Uterus (tissue), 4 donors: ENCODE measurements around the gene PDF. TPM values are rescaled to one million over a fixed set of nuclear protein-coding genes. Genes with fewer than 3 reads are reported as not detected.

ENCODE experiments used
- DNase-seq, 2 donors: peaks; one replicate each; pipeline ENCODE4 v3.0.0-alpha.2; 2019 to 2020
- H3K27ac ChIP-seq, 2 donors: fragments of 200-600 bp; sonication (generic); 1 replicate in 1 of 2; 2 replicates in 1 of 2; pipeline ENCODE4 v1.5.1; 2016 to 2018
- H3K27me3 ChIP-seq, 2 donors: fragments of 200-600 bp; sonication (generic); one replicate each; pipeline ENCODE4 v1.5.1; 2018 to 2019; ENCODE audit warnings: control low read depth in 1 of 2
- H3K36me3 ChIP-seq, 2 donors: fragments of 200-600 bp; sonication (generic); one replicate each; pipeline ENCODE4 v1.5.1; 2019; ENCODE audit warnings: control low read depth in 1 of 2
- H3K4me1 ChIP-seq, 2 donors: fragments of 200-600 bp; sonication (generic); one replicate each; pipeline ENCODE4 v1.5.1; 2018 to 2019; ENCODE audit warnings: control low read depth in 1 of 2
- H3K4me3 ChIP-seq, 2 donors: fragments of 200-600 bp; sonication (generic); 1 replicate in 1 of 2; 2 replicates in 1 of 2; pipeline ENCODE4 v1.5.1; 2018 to 2019; ENCODE audit warnings: mild to moderate bottlenecking in 1 of 2
- H3K9me3 ChIP-seq, 2 donors: fragments of 200-600 bp; sonication (generic); one replicate each; pipeline ENCODE4 v1.5.1; 2019; ENCODE audit warnings: control low read depth in 1 of 2
- POLR2A ChIP-seq, 2 donors: fragments of 450-650 bp; IDR thresholded peaks; one replicate each; pipeline ENCODE4 v1.6.1; 2016; ENCODE audit warnings: antibody characterized with exemption in 2 of 2, mild to moderate bottlenecking in 1 of 2, moderate library complexity in 1 of 2
- intact Hi-C: fragments of 100-400 bp; cut with DNase I; formaldehyde crosslinking; loops from one replicate; pipeline ENCODE4 v1.15.1; 2023; ENCODE audit warnings: low total_unique reads
- total RNA-seq, 4 donors: library from RNA; depleted of rRNA in 3 of 4; stranded (reverse); fragments of >200 nt in 3 of 4; gene quantifications; one replicate each; pipeline versions ENCODE4 v1.1.0 to v1.2.4, GENCODE V29; 2014 to 2023
- TF ChIP-seq, protein P1 (sequence below), 4 experiments: fragments of 200-600 bp in 2 of 4; fragments of 450-650 bp in 2 of 4; sonication (generic) in 2 of 4; IDR thresholded peaks; one replicate each; pipeline ENCODE4 v1.5.1; 2016 to 2019; ENCODE audit warnings: antibody characterized with exemption in 4 of 4, mild to moderate bottlenecking in 2 of 4, moderate library complexity in 1 of 4
- donor health status: DM: yes; HTN: yes; CAD: no.

Gene PDF
- total RNA-seq, 4 donors from 2014 or later = 3.2 to 69.9 (median 13.2) TPM

DNA sequence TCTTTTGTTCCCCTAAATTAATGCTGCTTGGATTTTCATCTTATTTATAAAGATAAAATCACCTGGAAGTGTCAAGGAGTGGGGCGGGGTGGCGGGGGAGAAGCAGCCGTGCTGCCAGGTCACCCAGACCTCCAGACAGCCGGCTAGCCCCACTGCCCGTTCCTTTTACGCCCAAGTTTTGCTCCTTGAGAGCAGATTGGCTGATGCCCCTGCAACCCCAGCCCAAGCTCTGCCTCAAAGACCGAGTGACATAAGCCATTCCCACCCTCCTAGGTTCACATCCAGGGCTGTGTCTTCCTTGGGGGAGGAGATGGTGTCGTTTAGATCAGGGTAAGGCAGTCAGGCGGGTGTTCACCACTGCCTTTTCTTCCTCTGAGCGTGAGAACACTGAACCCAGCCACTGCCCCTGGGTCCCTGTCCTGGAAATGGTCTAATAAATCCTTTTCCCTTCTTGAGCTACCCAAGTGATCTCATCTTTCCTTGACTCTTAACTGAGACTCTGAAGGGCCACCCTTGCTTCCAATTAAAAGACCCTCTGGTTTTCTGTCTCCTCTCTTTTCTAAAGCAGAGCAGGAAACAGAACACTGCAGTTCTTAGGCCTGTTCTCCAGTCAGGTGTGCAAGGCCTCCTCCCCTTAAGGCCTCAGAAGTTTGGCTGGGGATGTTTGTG, 5.7 kb downstream of the PDF start:
- Histone ChIP-seq H3K27me3 (no peaks in the 10 kb centered on the region), H3K9me3 (no peaks in the 10 kb centered on the region), H3K4me1 (peaks cover 12 to 18% of the 10 kb centered on the region in 2 donors), H3K4me3 (no peak overlapping the region), H3K27ac (peak overlapping the region in 1 of 2 donors; percentile 8), H3K36me3 (no peaks in the 10 kb centered on the region)
- no peak for DNase-seq
- intact Hi-C loops = no loop called here
- TF ChIP-seq, protein P1, sequence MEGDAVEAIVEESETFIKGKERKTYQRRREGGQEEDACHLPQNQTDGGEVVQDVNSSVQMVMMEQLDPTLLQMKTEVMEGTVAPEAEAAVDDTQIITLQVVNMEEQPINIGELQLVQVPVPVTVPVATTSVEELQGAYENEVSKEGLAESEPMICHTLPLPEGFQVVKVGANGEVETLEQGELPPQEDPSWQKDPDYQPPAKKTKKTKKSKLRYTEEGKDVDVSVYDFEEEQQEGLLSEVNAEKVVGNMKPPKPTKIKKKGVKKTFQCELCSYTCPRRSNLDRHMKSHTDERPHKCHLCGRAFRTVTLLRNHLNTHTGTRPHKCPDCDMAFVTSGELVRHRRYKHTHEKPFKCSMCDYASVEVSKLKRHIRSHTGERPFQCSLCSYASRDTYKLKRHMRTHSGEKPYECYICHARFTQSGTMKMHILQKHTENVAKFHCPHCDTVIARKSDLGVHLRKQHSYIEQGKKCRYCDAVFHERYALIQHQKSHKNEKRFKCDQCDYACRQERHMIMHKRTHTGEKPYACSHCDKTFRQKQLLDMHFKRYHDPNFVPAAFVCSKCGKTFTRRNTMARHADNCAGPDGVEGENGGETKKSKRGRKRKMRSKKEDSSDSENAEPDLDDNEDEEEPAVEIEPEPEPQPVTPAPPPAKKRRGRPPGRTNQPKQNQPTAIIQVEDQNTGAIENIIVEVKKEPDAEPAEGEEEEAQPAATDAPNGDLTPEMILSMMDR (IDR thresholded peaks at IDR 0.05) = no peak
- no peak for TF ChIP-seq POLR2A (IDR thresholded peaks at IDR 0.05)

- H3K27me3 ChIP-seq = no peaks in the 10 kb centered on the region
- intact Hi-C loops = no loop called here
- H3K27ac ChIP-seq = peak overlapping the region in 1 of 2 donors; percentile 8
- DNase-seq = peak; percentile 57 to 67
- no peak overlapping the region for H3K4me3 ChIP-seq
- no peaks in the 10 kb centered on the region for H3K36me3 ChIP-seq
- TF ChIP-seq, protein P1 (IDR thresholded peaks at IDR 0.05) = no peak
- TF ChIP-seq POLR2A (IDR thresholded peaks at IDR 0.05) = no peak
- no peaks in the 10 kb centered on the region for H3K9me3 ChIP-seq
- peaks cover 6 to 12% of the 10 kb centered on the region in 2 donors for H3K4me1 ChIP-seq
These were observed 6.3 kb downstream of the PDF start for GRCh38 chr16:69324013-69324531.

DNA sequence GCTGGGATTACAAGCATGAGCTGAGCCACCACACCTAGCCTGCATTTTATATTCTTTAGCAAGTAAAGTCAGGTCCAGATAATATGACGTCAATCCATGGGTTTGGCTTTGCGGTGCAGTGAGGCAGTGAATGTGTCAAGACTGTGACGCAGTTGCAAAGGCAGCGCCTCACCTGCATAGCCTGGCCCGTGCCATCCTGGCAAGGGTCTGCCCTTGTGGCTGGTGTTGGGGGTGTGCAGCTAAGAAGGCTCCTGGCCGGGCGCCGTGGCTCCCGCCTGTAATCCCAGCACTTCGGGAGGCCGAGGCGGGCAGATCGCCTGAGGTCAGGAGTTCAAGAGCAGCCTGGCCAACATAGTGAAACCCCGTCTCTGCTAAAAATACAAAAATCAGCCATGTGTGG, 7.0 kb downstream of the PDF start:
- TF ChIP-seq POLR2A (IDR thresholded peaks at IDR 0.05) = no peak
- TF ChIP-seq, protein P1 (IDR thresholded peaks at IDR 0.05) = no peak
- intact Hi-C loops = no loop called here
- Histone ChIP-seq H3K27ac (no peak overlapping the region), H3K4me1 (peaks cover 0 to 8% of the 10 kb centered on the region in 2 donors), H3K4me3 (no peak overlapping the region), H3K9me3 (no peaks in the 10 kb centered on the region), H3K27me3 (no peaks in the 10 kb centered on the region), H3K36me3 (no peaks in the 10 kb centered on the region)
- DNase-seq = no peak

DNA sequence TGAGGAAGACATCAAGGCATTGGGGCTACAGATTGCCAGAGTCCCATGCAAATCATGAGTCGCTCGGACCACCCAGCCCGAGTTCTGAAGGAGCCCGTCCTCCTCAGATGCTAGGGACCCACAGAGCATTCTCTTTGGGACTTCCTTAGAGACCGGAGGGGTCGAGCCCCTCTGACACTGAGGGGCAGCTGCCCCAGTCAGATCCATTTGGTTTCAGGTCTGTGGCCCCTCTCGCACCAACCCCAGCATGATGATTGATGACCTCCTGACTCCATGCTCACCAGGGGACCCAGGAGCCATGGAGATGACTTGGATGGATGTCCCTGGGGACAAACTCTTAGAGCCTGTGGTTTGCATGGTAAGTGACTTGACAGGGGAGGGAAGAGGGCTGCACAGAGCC, 8.0 kb downstream of the PDF start:
- TF ChIP-seq POLR2A (IDR thresholded peaks at IDR 0.05) = no peak
- TF ChIP-seq, protein P1 (IDR thresholded peaks at IDR 0.05) = no peak
- intact Hi-C loops = no loop called here
- H3K27ac ChIP-seq = no peak overlapping the region
- H3K27me3 ChIP-seq = no peaks in the 10 kb centered on the region
- peaks cover 0 to 7% of the 10 kb centered on the region in 2 donors for H3K4me1 ChIP-seq
- peak in 1 of 2 donors; percentile 5 for DNase-seq
- H3K4me3 ChIP-seq = no peak overlapping the region
- H3K36me3 ChIP-seq = no peaks in the 10 kb centered on the region
- H3K9me3 ChIP-seq = no peaks in the 10 kb centered on the region

GRCh38 chr16:69321080-69321479, 9.3 kb downstream of the PDF start:
- Histone ChIP-seq H3K4me1 (no peaks in the 10 kb centered on the region), H3K9me3 (no peaks in the 10 kb centered on the region), H3K4me3 (no peak overlapping the region), H3K27ac (no peak overlapping the region), H3K27me3 (no peaks in the 10 kb centered on the region), H3K36me3 (no peaks in the 10 kb centered on the region)
- no peak for TF ChIP-seq POLR2A (IDR thresholded peaks at IDR 0.05)
- TF ChIP-seq, protein P1 (IDR thresholded peaks at IDR 0.05) = no peak
- intact Hi-C loops = no loop called here
- DNase-seq = peak in 1 of 2 donors; percentile 8
